Measurements from ENCODE around the gene CFB.

CFB gene

GRCh38 chr6:31899882-31900722, 45.8 kb upstream of the CFB start:
- H3K14ac ChIP-seq (ENCODE audit: low read length) = no peak overlapping the region
- no peak overlapping the region for H2BK120ac ChIP-seq (ENCODE audit: low read depth, low read length)
- no peak overlapping the region for H2BK12ac ChIP-seq (ENCODE audit: low read length)
- no peak for DNase-seq (ENCODE audit: low spot score)
- no peak overlapping the region for H4K8ac ChIP-seq (ENCODE audit: low read depth, low read length)
- no peak overlapping the region for H3K4ac ChIP-seq (ENCODE audit: low read length)
- H3K4me3 ChIP-seq (ENCODE audit: low read length in 2 of 2) = no peak overlapping the region
- no peak overlapping the region for H2AFZ ChIP-seq (ENCODE audit: low read length)
- H2BK5ac ChIP-seq (ENCODE audit: low read length) = no peak overlapping the region
- peaks cover 21% of the 10 kb centered on the region for H3K79me1 ChIP-seq (ENCODE audit: low read depth, low read length)
- peak overlapping the region; percentile 25 for H3K23ac ChIP-seq (ENCODE audit: low read depth, low read length, poor library complexity)
- peak overlapping the region; percentile 57 for H2AK5ac ChIP-seq (ENCODE audit: low read depth, low read length)
- H4K91ac ChIP-seq (ENCODE audit: low read depth, low read length, poor library complexity) = no peak overlapping the region
- H2BK15ac ChIP-seq (ENCODE audit: low read length) = no peak overlapping the region
- peak overlapping the region; percentile 74 for H3K9ac ChIP-seq (ENCODE audit: low read depth, low read length, poor library complexity)
- H3K4me1 ChIP-seq (ENCODE audit: control insufficient read depth in 2 of 2, insufficient read depth in 1 of 2, low read depth in 1 of 2, low read length in 2 of 2) = peaks cover 20 to 25% of the 10 kb centered on the region in 2 donors
- peaks cover 17 to 38% of the 10 kb centered on the region in 2 donors for H3K36me3 ChIP-seq (replicated peaks in 1 of 2; ENCODE audit: control insufficient read depth in 2 of 2, insufficient read depth in 2 of 2, low read length in 2 of 2)
- no peak overlapping the region for H3K18ac ChIP-seq (ENCODE audit: low read length)
- peak overlapping the region; percentile 4 for H3K4me2 ChIP-seq (ENCODE audit: insufficient read depth, low read length, poor library complexity, severe bottlenecking)
- no peaks in the 10 kb centered on the region for H3K9me3 ChIP-seq (replicated peaks in 1 of 2; ENCODE audit: control insufficient read depth in 2 of 2, insufficient read depth in 1 of 2, low read depth in 1 of 2, low read length in 2 of 2)
- no peak overlapping the region for H3K27ac ChIP-seq (replicated peaks; ENCODE audit: low read length)
- H3K27me3 ChIP-seq (ENCODE audit: control insufficient read depth in 3 of 3, insufficient read depth in 3 of 3, low read depth in 1 of 3, low read length in 3 of 3) = peaks cover 0 to 3% (median 0%) of the 10 kb centered on the region in 3 experiments
- WGBS, 2 donors (ENCODE audit: extremely low coverage in 2 of 2, insufficient read length in 2 of 2, insufficient replicate concordance in 1 of 2) = no CpG with 5 or more reads among the region's 49 CpGs

- Histone ChIP-seq H2BK5ac (ENCODE audit: low read length) (peak overlapping the region; percentile 69), H4K91ac (ENCODE audit: low read depth, low read length, poor library complexity) (no peak overlapping the region), H2BK120ac (ENCODE audit: low read depth, low read length) (no peak overlapping the region), H3K9ac (ENCODE audit: low read depth, low read length, poor library complexity) (peak overlapping the region; percentile 85), H2BK12ac (ENCODE audit: low read length) (peak overlapping the region; percentile 4), H2BK15ac (ENCODE audit: low read length) (peak overlapping the region; percentile 77), H2AFZ (ENCODE audit: low read length) (peak overlapping the region; percentile 92), H3K14ac (ENCODE audit: low read length) (no peak overlapping the region), H3K4me1 (ENCODE audit: control insufficient read depth in 2 of 2, insufficient read depth in 1 of 2, low read depth in 1 of 2, low read length in 2 of 2) (peaks cover 21 to 25% of the 10 kb centered on the region in 2 donors), H3K36me3 (replicated peaks in 1 of 2; ENCODE audit: control insufficient read depth in 2 of 2, insufficient read depth in 2 of 2, low read length in 2 of 2) (peaks cover 12 to 29% of the 10 kb centered on the region in 2 donors), H2AK5ac (ENCODE audit: low read depth, low read length) (peak overlapping the region; percentile 87), H3K18ac (ENCODE audit: low read length) (peak overlapping the region; percentile 96), H3K79me1 (ENCODE audit: low read depth, low read length) (peaks cover 21% of the 10 kb centered on the region), H3K4me2 (ENCODE audit: insufficient read depth, low read length, poor library complexity, severe bottlenecking) (peak overlapping the region; percentile 61), H3K27ac (replicated peaks; ENCODE audit: low read length) (peak overlapping the region; percentile 74), H4K8ac (ENCODE audit: low read depth, low read length) (no peak overlapping the region), H3K27me3 (ENCODE audit: control insufficient read depth in 3 of 3, insufficient read depth in 3 of 3, low read depth in 1 of 3, low read length in 3 of 3) (peaks cover 0 to 3% (median 0%) of the 10 kb centered on the region in 3 experiments), H3K23ac (ENCODE audit: low read depth, low read length, poor library complexity) (peak overlapping the region; percentile 83), H3K4me3 (ENCODE audit: low read length in 2 of 2) (peak overlapping the region; percentile 65 to 82), H3K4ac (ENCODE audit: low read length) (no peak overlapping the region), H3K9me3 (replicated peaks in 1 of 2; ENCODE audit: control insufficient read depth in 2 of 2, insufficient read depth in 1 of 2, low read depth in 1 of 2, low read length in 2 of 2) (no peaks in the 10 kb centered on the region)
- DNase-seq (ENCODE audit: low spot score) = no peak
- no CpG with 5 or more reads among the region's 29 CpGs for WGBS, 2 donors (ENCODE audit: extremely low coverage in 2 of 2, insufficient read length in 2 of 2, insufficient replicate concordance in 1 of 2)
These were observed 44.9 kb upstream of the CFB start for GRCh38 chr6:31900917-31901414.

DNA sequence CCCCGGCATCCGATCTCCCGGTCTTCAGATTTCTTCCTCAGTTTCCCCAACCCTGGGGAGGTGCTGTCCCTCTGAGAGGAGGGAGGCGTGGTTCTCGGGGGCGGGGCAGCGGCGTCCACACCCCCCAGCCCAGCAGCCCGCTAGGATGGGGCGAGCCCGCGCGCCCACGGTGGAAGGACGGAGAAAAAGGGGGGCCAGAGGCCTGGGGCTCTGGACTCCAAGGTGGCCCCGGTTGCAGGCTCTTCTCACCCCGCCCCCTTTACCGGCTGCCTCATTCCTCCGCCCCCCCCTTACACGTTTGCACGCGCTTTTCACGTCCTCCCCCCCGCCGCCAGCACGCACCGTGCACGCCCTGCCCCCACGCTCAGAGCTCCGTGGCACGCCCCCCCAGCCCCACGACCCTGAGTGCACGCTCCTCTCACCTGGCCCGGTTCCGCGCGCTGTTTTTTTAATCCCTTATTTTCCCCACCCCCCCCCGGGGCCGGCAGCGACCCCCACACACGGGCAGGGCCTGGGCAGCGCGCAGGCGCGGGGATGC, 44.4 kb upstream of the CFB start:
- peaks cover 25% of the 10 kb centered on the region in 2 donors for H3K4me1 ChIP-seq (ENCODE audit: control insufficient read depth in 2 of 2, insufficient read depth in 1 of 2, low read depth in 1 of 2, low read length in 2 of 2)
- H3K4ac ChIP-seq (ENCODE audit: low read length) = no peak overlapping the region
- peaks cover 7 to 24% of the 10 kb centered on the region in 2 donors for H3K36me3 ChIP-seq (replicated peaks in 1 of 2; ENCODE audit: control insufficient read depth in 2 of 2, insufficient read depth in 2 of 2, low read length in 2 of 2)
- H3K9ac ChIP-seq (ENCODE audit: low read depth, low read length, poor library complexity) = peak overlapping the region; percentile 97
- H2BK120ac ChIP-seq (ENCODE audit: low read depth, low read length) = no peak overlapping the region
- H3K4me3 ChIP-seq (ENCODE audit: low read length in 2 of 2) = peak overlapping the region; percentile 65 to 82
- no peaks in the 10 kb centered on the region for H3K9me3 ChIP-seq (replicated peaks in 1 of 2; ENCODE audit: control insufficient read depth in 2 of 2, insufficient read depth in 1 of 2, low read depth in 1 of 2, low read length in 2 of 2)
- peak overlapping the region; percentile 4 for H2BK12ac ChIP-seq (ENCODE audit: low read length)
- DNase-seq (ENCODE audit: low spot score) = peak; percentile 24
- H3K18ac ChIP-seq (ENCODE audit: low read length) = peak overlapping the region; percentile 96
- no peak overlapping the region for H3K14ac ChIP-seq (ENCODE audit: low read length)
- peaks cover 0 to 3% (median 0%) of the 10 kb centered on the region in 3 experiments for H3K27me3 ChIP-seq (ENCODE audit: control insufficient read depth in 3 of 3, insufficient read depth in 3 of 3, low read depth in 1 of 3, low read length in 3 of 3)
- H3K23ac ChIP-seq (ENCODE audit: low read depth, low read length, poor library complexity) = peak overlapping the region; percentile 83
- H4K8ac ChIP-seq (ENCODE audit: low read depth, low read length) = no peak overlapping the region
- no peak overlapping the region for H4K91ac ChIP-seq (ENCODE audit: low read depth, low read length, poor library complexity)
- H2AFZ ChIP-seq (ENCODE audit: low read length) = peak overlapping the region; percentile 92
- H2BK15ac ChIP-seq (ENCODE audit: low read length) = peak overlapping the region; percentile 77
- H3K79me1 ChIP-seq (ENCODE audit: low read depth, low read length) = peaks cover 16% of the 10 kb centered on the region
- H2AK5ac ChIP-seq (ENCODE audit: low read depth, low read length) = peak overlapping the region; percentile 87
- H3K27ac ChIP-seq (replicated peaks; ENCODE audit: low read length) = peak overlapping the region; percentile 74
- H2BK5ac ChIP-seq (ENCODE audit: low read length) = peak overlapping the region; percentile 69
- whole genome bisulfite sequencing, 2 donors (ENCODE audit: extremely low coverage in 2 of 2, insufficient read length in 2 of 2, insufficient replicate concordance in 1 of 2) = no CpG with 5 or more reads among the region's 45 CpGs
- H3K4me2 ChIP-seq (ENCODE audit: insufficient read depth, low read length, poor library complexity, severe bottlenecking) = peak overlapping the region; percentile 61
